Prostate gland (tissue), 2 donors: ENCODE measurements around the gene MEPCE.

Experiments used
- POLR2AphosphoS5 ChIP-seq: sonication (generic); formaldehyde crosslinking; IDR thresholded peaks from one replicate; pipeline ENCODE4 v1.6.1; 2017; ENCODE audit warnings: antibody characterized with exemption
- TF ChIP-seq, protein P1 (sequence below), 4 experiments: fragments of 200-600 bp in 2 of 4; fragments of 450-650 bp in 2 of 4; sonication (generic) in 2 of 4; IDR thresholded peaks; 1 replicate in 3 of 4; 2 replicates in 1 of 4; pipeline ENCODE4 v1.5.1; 2016 to 2019; ENCODE audit warnings: antibody characterized with exemption in 4 of 4, mild to moderate bottlenecking in 2 of 4, moderate library complexity in 2 of 4

DNA sequence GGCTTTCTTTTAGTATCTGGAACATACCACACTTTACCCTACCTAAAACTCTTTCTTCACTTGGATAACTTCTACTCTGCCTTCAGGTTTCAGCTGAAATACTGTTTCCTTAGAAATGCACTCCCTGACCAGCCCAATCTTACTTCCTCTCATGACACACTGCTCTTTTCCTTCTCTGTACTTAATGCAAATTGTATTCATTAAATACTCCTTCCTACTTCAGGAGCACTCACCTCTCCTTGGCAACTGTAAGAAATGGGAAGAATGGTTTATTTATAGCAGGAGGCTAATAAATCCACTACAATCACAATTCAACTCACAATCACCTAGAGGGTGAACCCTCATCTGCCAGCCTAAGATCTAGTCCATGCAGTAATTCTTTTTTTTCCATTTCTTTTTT lies 16.3 kb upstream of the MEPCE start:
- TF ChIP-seq, protein P1, sequence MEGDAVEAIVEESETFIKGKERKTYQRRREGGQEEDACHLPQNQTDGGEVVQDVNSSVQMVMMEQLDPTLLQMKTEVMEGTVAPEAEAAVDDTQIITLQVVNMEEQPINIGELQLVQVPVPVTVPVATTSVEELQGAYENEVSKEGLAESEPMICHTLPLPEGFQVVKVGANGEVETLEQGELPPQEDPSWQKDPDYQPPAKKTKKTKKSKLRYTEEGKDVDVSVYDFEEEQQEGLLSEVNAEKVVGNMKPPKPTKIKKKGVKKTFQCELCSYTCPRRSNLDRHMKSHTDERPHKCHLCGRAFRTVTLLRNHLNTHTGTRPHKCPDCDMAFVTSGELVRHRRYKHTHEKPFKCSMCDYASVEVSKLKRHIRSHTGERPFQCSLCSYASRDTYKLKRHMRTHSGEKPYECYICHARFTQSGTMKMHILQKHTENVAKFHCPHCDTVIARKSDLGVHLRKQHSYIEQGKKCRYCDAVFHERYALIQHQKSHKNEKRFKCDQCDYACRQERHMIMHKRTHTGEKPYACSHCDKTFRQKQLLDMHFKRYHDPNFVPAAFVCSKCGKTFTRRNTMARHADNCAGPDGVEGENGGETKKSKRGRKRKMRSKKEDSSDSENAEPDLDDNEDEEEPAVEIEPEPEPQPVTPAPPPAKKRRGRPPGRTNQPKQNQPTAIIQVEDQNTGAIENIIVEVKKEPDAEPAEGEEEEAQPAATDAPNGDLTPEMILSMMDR (IDR thresholded peaks at IDR 0.05), result no peak
- no peak for TF ChIP-seq POLR2AphosphoS5
